HCT116 (cell line): ENCODE measurements around the gene A3GALT2. TPM values are rescaled to one million over a fixed set of nuclear protein-coding genes. Genes with fewer than 3 reads are reported as not detected.

Source experiments
- ATAC-seq: fragments of 200-7000 bp; cut with Tn5 transposase; 2 replicates; pipeline ENCODE4 v1.9.1; 2020; ENCODE audit warnings: mild to moderate bottlenecking, moderate library complexity
- BruUV-seq: library from RNA; stranded (reverse); fragments of 400-500 nt; replicated peaks from 2 replicates; lab custom pipeline; 2021; lab: Mats Ljungman, UMichigan
- CTCF ChIA-PET: fragments of 300-600 bp; sonication (Branson Sonifier 250); formaldehyde crosslinking; loops from one replicate; lab custom pipeline; 2021; ENCODE audit warnings: antibody characterized with exemption; lab: Charles Lee
- POLR2A ChIA-PET: fragments of 300-600, 350-600 bp; sonication (Branson Sonifier 250); formaldehyde crosslinking; loops from one replicate; lab custom pipeline; 2021; ENCODE audit warnings: antibody characterized with exemption; lab: Charles Lee
- RAD21 ChIA-PET, 2 experiments: fragments of 300-600 bp; sonication (Branson Sonifier 250); formaldehyde crosslinking; loops; one replicate each; lab custom pipeline; 2023; ENCODE audit warnings: low total read pairs in 2 of 2; ENCODE audit not compliant: uncharacterized antibody in 2 of 2, unreplicated experiment in 2 of 2, low non-redundant PET in 1 of 2; lab: Charles Lee
- DNase-seq: peaks from one replicate; pipeline ENCODE4 v3.0.0-alpha.2; 2010; ENCODE audit warnings: low read depth, low spot score
- H2AFZ ChIP-seq: fragments of 200-600 bp; shearing (Covaris generic), sonication (generic); 2 replicates; pipeline ENCODE4 v1.6.1; 2017; ENCODE audit warnings: low read depth, mixed run types, mixed read lengths, antibody characterized with exemption, low read length; ENCODE audit not compliant: poor library complexity, severe bottlenecking
- H3K27ac ChIP-seq: 2 replicates; pipeline ENCODE4 v1.5.1; 2012; ENCODE audit warnings: low read depth, low read length
- H3K27me3 ChIP-seq: fragments of 200-600 bp; sonication (generic); 2 replicates; pipeline ENCODE4 v1.6.1; 2016; ENCODE audit warnings: mixed run types, low read length, mixed read lengths; ENCODE audit not compliant: insufficient read depth
- H3K36me3 ChIP-seq, 2 experiments: fragments of 200-500 bp in 1 of 2; fragments of 200-600 bp in 1 of 2; sonication (Bioruptor generic) in 1 of 2; sonication (generic) in 1 of 2; 2 replicates each; pipeline versions ENCODE4 v1.5.1 to v1.6.1; 2014 to 2016; ENCODE audit warnings: low read length in 2 of 2, inconsistent platforms in 1 of 2, mixed read lengths in 1 of 2, mixed run types in 1 of 2; ENCODE audit not compliant: insufficient read depth in 2 of 2, control insufficient read depth in 1 of 2
- H3K4me1 ChIP-seq, 2 experiments: fragments of 200-600 bp in 1 of 2; sonication (generic) in 1 of 2; 2 replicates each; pipeline versions ENCODE4 v1.5.1 to v1.6.1; 2012 to 2017; ENCODE audit warnings: low read length in 2 of 2, inconsistent platforms in 1 of 2, mild to moderate bottlenecking in 1 of 2, mixed read lengths in 1 of 2, mixed run types in 1 of 2, moderate library complexity in 1 of 2; ENCODE audit not compliant: insufficient read depth in 2 of 2, control insufficient read depth in 1 of 2
- H3K4me2 ChIP-seq: fragments of 200-600 bp; sonication (generic); 2 replicates; pipeline ENCODE4 v1.6.1; 2017; ENCODE audit warnings: mixed run types, low read length, mixed read lengths
- H3K4me3 ChIP-seq, 2 experiments: fragments of 200-600 bp in 1 of 2; sonication (generic) in 1 of 2; replicated peaks in 1 of 2; 2 replicates each; pipeline ENCODE4 v1.5.1; 2011 to 2016; ENCODE audit warnings: low read length in 2 of 2, control low read depth in 1 of 2, low read depth in 1 of 2, mild to moderate bottlenecking in 1 of 2, mixed read lengths in 1 of 2, mixed run types in 1 of 2
- H3K79me2 ChIP-seq: fragments of 200-600 bp; sonication (generic); 2 replicates; pipeline ENCODE4 v1.6.1; 2017; ENCODE audit warnings: mild to moderate bottlenecking, mixed run types, low read length, moderate library complexity, mixed read lengths; ENCODE audit not compliant: insufficient read depth
- H3K9ac ChIP-seq: fragments of 200-600 bp; sonication (generic); 2 replicates; pipeline ENCODE4 v1.6.1; 2016; ENCODE audit warnings: low read length, mixed read lengths
- H3K9me2 ChIP-seq: fragments of 200-600 bp; sonication (generic), shearing (Covaris generic); 2 replicates; pipeline ENCODE4 v1.6.1; 2017; ENCODE audit warnings: mixed run types, mild to moderate bottlenecking, moderate library complexity; ENCODE audit not compliant: insufficient read depth
- H3K9me3 ChIP-seq, 2 experiments: fragments of 200-500 bp in 1 of 2; fragments of 200-600 bp in 1 of 2; sonication (Bioruptor generic) in 1 of 2; sonication (generic) in 1 of 2; 2 replicates each; pipeline ENCODE4 v1.6.1; 2014 to 2017; ENCODE audit warnings: low read length in 2 of 2, mixed read lengths in 2 of 2, inconsistent platforms in 1 of 2, low read depth in 1 of 2, mild to moderate bottlenecking in 1 of 2, mixed run types in 1 of 2, moderate library complexity in 1 of 2; ENCODE audit not compliant: control insufficient read depth in 1 of 2, insufficient read depth in 1 of 2
- H4K20me1 ChIP-seq: fragments of 200-600 bp; sonication (generic), shearing (Covaris generic); 2 replicates; pipeline ENCODE4 v1.6.1; 2017; ENCODE audit warnings: mixed run types, mild to moderate bottlenecking, moderate library complexity; ENCODE audit not compliant: insufficient read depth
- ELF1 ChIP-seq: IDR thresholded peaks from 2 replicates; pipeline ENCODE4 v1.6.1; 2012; ENCODE audit warnings: low read depth, borderline replicate concordance
- FOSL1 ChIP-seq: IDR thresholded peaks from 2 replicates; pipeline ENCODE4 v1.6.1; 2012; ENCODE audit warnings: low read depth
- POLR2AphosphoS5 ChIP-seq: IDR thresholded peaks from 2 replicates; pipeline ENCODE4 v1.6.1; 2011; ENCODE audit warnings: mild to moderate bottlenecking, low read depth, low read length, moderate library complexity
- YY1 ChIP-seq: IDR thresholded peaks from 2 replicates; pipeline ENCODE4 v1.6.1; 2011; ENCODE audit warnings: low read length, low read depth, moderate library complexity, mild to moderate bottlenecking; ENCODE audit not compliant: insufficient replicate concordance; ENCODE audit errors: extremely low read depth
- intact Hi-C: fragments of 100-400 bp; cut with micrococcal nuclease; formaldehyde crosslinking; loops from 2 replicates; pipeline ENCODE4 v1.10.0; 2022
- total RNA-seq: library from RNA; stranded (reverse); gene quantifications from one replicate; pipeline ENCODE4 v1.2.1, GENCODE V29; 2021; ENCODE audit not compliant: unreplicated experiment

Gene A3GALT2
- total RNA-seq, 1 experiment from 2014 or later: not detected

- no peaks in the 10 kb centered on the region for H3K4me1 ChIP-seq
- TF ChIP-seq ELF1 (no peak), YY1 (no peak)
- ChIA-PET RAD21 (no interaction called here), POLR2A (no interaction called here), CTCF (interaction anchor here (0.6 kb wide), 1 partner anchor 147 kb away, joined by 3 read pairs; no protein-coding TSS in a partner anchor)
- TSS peak; percentile 3 for BruUV-seq
- no peak overlapping the region for H2AFZ ChIP-seq
- H3K9me2 ChIP-seq: no peaks in the 10 kb centered on the region
- H3K27me3 ChIP-seq: no peaks in the 10 kb centered on the region
- H3K9me3 ChIP-seq: no peaks in the 10 kb centered on the region
- H3K4me2 ChIP-seq: no peak overlapping the region
- no peak overlapping the region for H3K27ac ChIP-seq
- H3K36me3 ChIP-seq: peaks cover 93 to 94% of the 10 kb centered on the region in 2 experiments
- peaks cover 20% of the 10 kb centered on the region; the same call in 1 of the 2 replicates for H3K79me2 ChIP-seq
- no peaks in the 10 kb centered on the region for H4K20me1 ChIP-seq
- no peak overlapping the region for H3K4me3 ChIP-seq
- DNase-seq (no peak), ATAC-seq (0 out of 2 replicates have a peak, but pooled peaks have one; percentile 19)
- intact Hi-C loops: no loop called here
- no peak overlapping the region for H3K9ac ChIP-seq
These were observed 6.9 kb upstream of the A3GALT2 start for GRCh38 chr1:33327587-33328325.

- BruUV-seq: no TSS peak
- ChIA-PET RAD21 (no interaction called here), POLR2A (no interaction called here), CTCF (no interaction called here)
- no peak overlapping the region for H3K9ac ChIP-seq
- H3K4me1 ChIP-seq: no peaks in the 10 kb centered on the region
- peak; percentile 19; the same call in 1 of the 2 replicates for TF ChIP-seq POLR2AphosphoS5
- no peak for TF ChIP-seq FOSL1
- H3K4me3 ChIP-seq: no peak overlapping the region
- no peaks in the 10 kb centered on the region for H3K9me3 ChIP-seq
- H4K20me1 ChIP-seq: no peaks in the 10 kb centered on the region
- H3K36me3 ChIP-seq: peaks cover 83 to 84% of the 10 kb centered on the region in 2 experiments
- no peak for ATAC-seq
- no peak overlapping the region for H3K27ac ChIP-seq
- H3K79me2 ChIP-seq: peaks cover 10% of the 10 kb centered on the region; the same call in 1 of the 2 replicates
- H3K4me2 ChIP-seq: no peak overlapping the region
- no peaks in the 10 kb centered on the region for H3K9me2 ChIP-seq
- no peak for DNase-seq
- intact Hi-C loops: no loop called here
- H2AFZ ChIP-seq: no peak overlapping the region
- no peaks in the 10 kb centered on the region for H3K27me3 ChIP-seq
These were observed 5.9 kb upstream of the A3GALT2 start for GRCh38 chr1:33326785-33327184.
